HepG2 (cell line): ENCODE data around the gene ZC3H13.

Experiments used
- CTCF ChIP-seq: sonication (generic); formaldehyde crosslinking; IDR thresholded peaks from 2 replicates; pipeline ENCODE4 v1.5.0; 2020; ENCODE audit warnings: mild to moderate bottlenecking, missing genetic modification reagents, moderate library complexity
- EZH2 ChIP-seq: conservative IDR thresholded peaks from 2 replicates; pipeline ENCODE4 v1.6.1; 2012; ENCODE audit warnings: mild to moderate bottlenecking, low read depth, low read length, moderate library complexity
- FOXK2 ChIP-seq: fragments of 450-650 bp; IDR thresholded peaks from 2 replicates; pipeline ENCODE4 v1.6.1; 2016
- POLR2A ChIP-seq, 2 experiments: IDR thresholded peaks; 2 replicates each; pipeline ENCODE4 v1.6.1; 2011; ENCODE audit warnings: low read depth in 2 of 2, low read length in 2 of 2, mild to moderate bottlenecking in 1 of 2, moderate library complexity in 1 of 2; ENCODE audit not compliant: insufficient read depth in 1 of 2
- UBTF ChIP-seq: sonication (generic); formaldehyde crosslinking; IDR thresholded peaks from 2 replicates; pipeline ENCODE4 v1.4.0; 2020; ENCODE audit warnings: mild to moderate bottlenecking, missing genetic modification reagents
- ZBTB3 ChIP-seq: sonication (generic); formaldehyde crosslinking; IDR thresholded peaks from 2 replicates; pipeline ENCODE4 v1.4.0; 2020; ENCODE audit warnings: low read depth, mild to moderate bottlenecking, moderate library complexity, missing genetic modification reagents, borderline replicate concordance
- ZFP90 ChIP-seq: sonication (generic); formaldehyde crosslinking; IDR thresholded peaks from 2 replicates; pipeline ENCODE4 v1.8.0; 2022; ENCODE audit warnings: missing genetic modification reagents, mild to moderate bottlenecking, inconsistent platforms, borderline replicate concordance
- TF ChIP-seq, protein P1 (sequence below): sonication (generic); formaldehyde crosslinking; IDR thresholded peaks from 2 replicates; pipeline ENCODE4 v1.8.0; 2022; ENCODE audit warnings: mild to moderate bottlenecking, missing genetic modification reagents

GRCh38 chr13:46086985-46087384, 34.4 kb upstream of the ZC3H13 start:
- TF ChIP-seq CTCF (CRISPR knock-in tag) (no peak), ZFP90 (CRISPR knock-in tag) (no peak), POLR2A (IDR thresholded peaks at IDR 0.05; ENCODE audit: insufficient read depth in 1 of 2, low read depth in 2 of 2, low read length in 2 of 2) (no peak), EZH2 (no peak), UBTF (no peak), ZBTB3 (no peak), FOXK2 (no peak)
- TF ChIP-seq, protein P1, sequence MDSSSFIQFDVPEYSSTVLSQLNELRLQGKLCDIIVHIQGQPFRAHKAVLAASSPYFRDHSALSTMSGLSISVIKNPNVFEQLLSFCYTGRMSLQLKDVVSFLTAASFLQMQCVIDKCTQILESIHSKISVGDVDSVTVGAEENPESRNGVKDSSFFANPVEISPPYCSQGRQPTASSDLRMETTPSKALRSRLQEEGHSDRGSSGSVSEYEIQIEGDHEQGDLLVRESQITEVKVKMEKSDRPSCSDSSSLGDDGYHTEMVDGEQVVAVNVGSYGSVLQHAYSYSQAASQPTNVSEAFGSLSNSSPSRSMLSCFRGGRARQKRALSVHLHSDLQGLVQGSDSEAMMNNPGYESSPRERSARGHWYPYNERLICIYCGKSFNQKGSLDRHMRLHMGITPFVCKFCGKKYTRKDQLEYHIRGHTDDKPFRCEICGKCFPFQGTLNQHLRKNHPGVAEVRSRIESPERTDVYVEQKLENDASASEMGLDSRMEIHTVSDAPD (CRISPR knock-in tag) = no peak
